ENCODE measurements around the gene RPL4. TPM values are rescaled to one million over a fixed set of nuclear protein-coding genes. Genes with fewer than 3 reads are reported as not detected.

Gene RPL4
- total and polyA plus RNA-seq, 4 donors: 323 to 1,638 (median 1,440) TPM

GRCh38 chr15:66535056-66535455, 30.4 kb upstream of the RPL4 start:
- TF ChIP-seq RXRA (IDR thresholded peaks at IDR 0.05): no peak
- no peak for TF ChIP-seq NR2F2 (IDR thresholded peaks at IDR 0.05)
- Histone ChIP-seq H3K27me3 (ENCODE audit: control insufficient read depth in 4 of 4, insufficient read depth in 4 of 4, low read length in 3 of 4) (no peaks in the 10 kb centered on the region), H3K36me3 (ENCODE audit: control insufficient read depth in 4 of 4, insufficient read depth in 3 of 4, low read depth in 1 of 4, low read length in 3 of 4) (peaks cover 0 to 2% (median 0%) of the 10 kb centered on the region in 4 donors), H3K9me3 (ENCODE audit: control insufficient read depth in 4 of 4, low read length in 3 of 4) (no peaks in the 10 kb centered on the region), H3K9ac (ENCODE audit: low read depth in 1 of 2, low read length in 2 of 2) (no peak overlapping the region), H3K4me3 (ENCODE audit: low read depth in 1 of 3, low read length in 3 of 3) (no peak overlapping the region), H3K4me1 (ENCODE audit: control insufficient read depth in 4 of 4, insufficient read depth in 4 of 4, low read length in 3 of 4) (no peaks in the 10 kb centered on the region), H3K27ac (ENCODE audit: low read depth in 1 of 2, low read length in 2 of 2) (no peak overlapping the region)
- DNase-seq (ENCODE audit: low spot score): no peak
- 91% methylated on average over 9 of the region's 9 CpGs for WGBS

GRCh38 chr15:66524838-66525237, 20.2 kb upstream of the RPL4 start:
- H3K36me3 ChIP-seq (ENCODE audit: control insufficient read depth in 4 of 4, insufficient read depth in 3 of 4, low read depth in 1 of 4, low read length in 3 of 4): peaks cover 0 to 7% (median 3%) of the 10 kb centered on the region in 4 donors
- H3K27me3 ChIP-seq (ENCODE audit: control insufficient read depth in 4 of 4, insufficient read depth in 4 of 4, low read length in 3 of 4): no peaks in the 10 kb centered on the region
- no peak overlapping the region for H3K27ac ChIP-seq (ENCODE audit: low read depth in 1 of 2, low read length in 2 of 2)
- no peak for DNase-seq (ENCODE audit: low spot score)
- TF ChIP-seq CTCF (IDR thresholded peaks at IDR 0.05; ENCODE audit: low read depth, low read length, missing input control): no peak
- no peak for TF ChIP-seq RXRA (IDR thresholded peaks at IDR 0.05)
- TF ChIP-seq REST (IDR thresholded peaks at IDR 0.05): no peak
- no peak for TF ChIP-seq TAF1 (conservative IDR thresholded peaks at IDR 0.05)
- no peak for TF ChIP-seq HNF4G (IDR thresholded peaks at IDR 0.05)
- no peak for TF ChIP-seq RAD21 (IDR thresholded peaks at IDR 0.05)
- TF ChIP-seq EGR1 (IDR thresholded peaks at IDR 0.05; ENCODE audit: low read depth in 2 of 2): no peak
- TF ChIP-seq, protein P1, sequence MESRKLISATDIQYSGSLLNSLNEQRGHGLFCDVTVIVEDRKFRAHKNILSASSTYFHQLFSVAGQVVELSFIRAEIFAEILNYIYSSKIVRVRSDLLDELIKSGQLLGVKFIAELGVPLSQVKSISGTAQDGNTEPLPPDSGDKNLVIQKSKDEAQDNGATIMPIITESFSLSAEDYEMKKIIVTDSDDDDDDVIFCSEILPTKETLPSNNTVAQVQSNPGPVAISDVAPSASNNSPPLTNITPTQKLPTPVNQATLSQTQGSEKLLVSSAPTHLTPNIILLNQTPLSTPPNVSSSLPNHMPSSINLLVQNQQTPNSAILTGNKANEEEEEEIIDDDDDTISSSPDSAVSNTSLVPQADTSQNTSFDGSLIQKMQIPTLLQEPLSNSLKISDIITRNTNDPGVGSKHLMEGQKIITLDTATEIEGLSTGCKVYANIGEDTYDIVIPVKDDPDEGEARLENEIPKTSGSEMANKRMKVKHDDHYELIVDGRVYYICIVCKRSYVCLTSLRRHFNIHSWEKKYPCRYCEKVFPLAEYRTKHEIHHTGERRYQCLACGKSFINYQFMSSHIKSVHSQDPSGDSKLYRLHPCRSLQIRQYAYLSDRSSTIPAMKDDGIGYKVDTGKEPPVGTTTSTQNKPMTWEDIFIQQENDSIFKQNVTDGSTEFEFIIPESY (IDR thresholded peaks at IDR 0.05): no peak
- TF ChIP-seq GABPA (IDR thresholded peaks at IDR 0.05 in 1 of 2, conservative IDR thresholded peaks at IDR 0.05 in 1 of 2): no peak
- TF ChIP-seq YY1 (IDR thresholded peaks at IDR 0.05): no peak
- no peak for TF ChIP-seq NR2F2 (IDR thresholded peaks at IDR 0.05)
- no peaks in the 10 kb centered on the region for H3K4me1 ChIP-seq (ENCODE audit: control insufficient read depth in 4 of 4, insufficient read depth in 4 of 4, low read length in 3 of 4)
- 82% methylated on average over 4 of the region's 4 CpGs for WGBS
- H3K9me3 ChIP-seq (ENCODE audit: control insufficient read depth in 4 of 4, low read length in 3 of 4): no peaks in the 10 kb centered on the region
- no peak overlapping the region for H3K9ac ChIP-seq (ENCODE audit: low read depth in 1 of 2, low read length in 2 of 2)
- no peak overlapping the region for H3K4me3 ChIP-seq (ENCODE audit: low read depth in 1 of 3, low read length in 3 of 3)

All from liver (tissue), 9 donors.